ENCODE measurements around the gene FNTB. TPM values are rescaled to one million over a fixed set of nuclear protein-coding genes. Genes with fewer than 3 reads are reported as not detected.

The FNTB gene
- total RNA-seq, 1 experiment from 2014 or later, result 26.7 TPM

DNA sequence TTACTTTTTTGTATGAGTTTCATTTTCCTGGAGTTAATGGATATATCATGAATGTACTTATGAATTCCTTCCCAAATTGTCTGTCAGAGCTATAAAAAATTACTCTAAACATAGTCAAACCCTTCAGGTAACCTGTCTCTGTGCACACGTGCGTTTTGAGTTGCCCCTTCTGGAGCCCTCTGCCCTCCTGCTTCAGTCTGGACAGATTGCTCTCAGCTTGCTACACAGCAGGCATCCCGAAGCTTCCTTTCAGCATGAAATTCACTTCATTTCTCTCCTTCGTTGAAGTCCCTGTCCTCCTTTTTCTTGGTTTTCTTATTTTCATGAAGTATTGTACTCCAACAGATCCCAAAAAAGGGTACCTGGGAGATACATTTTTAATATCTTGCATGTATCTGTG lies 47.3 kb downstream of the FNTB start:
- Histone ChIP-seq H2AFZ (ENCODE audit: low read depth, low read length, poor library complexity, severe bottlenecking) (no peak overlapping the region), H3K4me2 (ENCODE audit: low read length) (no peak overlapping the region), H3K79me2 (ENCODE audit: insufficient read depth, low read length) (no peaks in the 10 kb centered on the region), H4K20me1 (ENCODE audit: insufficient read depth) (no peaks in the 10 kb centered on the region), H3K4me3 (replicated peaks in 1 of 2; ENCODE audit: low read depth in 1 of 2, low read length in 2 of 2) (no peak overlapping the region), H3K27me3 (ENCODE audit: insufficient read depth, low read length) (no peaks in the 10 kb centered on the region), H3K9me2 (ENCODE audit: insufficient read depth) (no peaks in the 10 kb centered on the region), H3K4me1 (ENCODE audit: control insufficient read depth in 1 of 2, insufficient read depth in 2 of 2, low read length in 2 of 2) (no peaks in the 10 kb centered on the region), H3K36me3 (ENCODE audit: control insufficient read depth in 1 of 2, insufficient read depth in 2 of 2, low read length in 2 of 2) (peaks cover 13 to 18% of the 10 kb centered on the region in 2 experiments; a peak in 3 of 4 replicates), H3K9me3 (ENCODE audit: control insufficient read depth in 1 of 2, insufficient read depth in 1 of 2, low read depth in 1 of 2, low read length in 2 of 2) (no peaks in the 10 kb centered on the region), H3K9ac (ENCODE audit: low read length) (no peak overlapping the region), H3K27ac (ENCODE audit: low read depth, low read length) (no peak overlapping the region)
- TF ChIP-seq SRF (IDR thresholded peaks at IDR 0.05; ENCODE audit: low read depth) (no peak), FOSL1 (IDR thresholded peaks at IDR 0.05; ENCODE audit: low read depth) (no peak), RAD21 (IDR thresholded peaks at IDR 0.05; ENCODE audit: low read depth) (no peak), YY1 (IDR thresholded peaks at IDR 0.05; ENCODE audit: extremely low read depth, insufficient replicate concordance, low read depth, low read length) (no peak), EZH2phosphoT487 (IDR thresholded peaks at IDR 0.05; ENCODE audit: borderline replicate concordance) (no peak), SIN3A (IDR thresholded peaks at IDR 0.05; ENCODE audit: low read depth) (no peak), ZFX (IDR thresholded peaks at IDR 0.05) (no peak), TCF7L2 (IDR thresholded peaks at IDR 0.05; ENCODE audit: borderline replicate concordance, extremely low read depth, insufficient read depth, insufficient read length) (no peak)
- TF ChIP-seq, protein P1, sequence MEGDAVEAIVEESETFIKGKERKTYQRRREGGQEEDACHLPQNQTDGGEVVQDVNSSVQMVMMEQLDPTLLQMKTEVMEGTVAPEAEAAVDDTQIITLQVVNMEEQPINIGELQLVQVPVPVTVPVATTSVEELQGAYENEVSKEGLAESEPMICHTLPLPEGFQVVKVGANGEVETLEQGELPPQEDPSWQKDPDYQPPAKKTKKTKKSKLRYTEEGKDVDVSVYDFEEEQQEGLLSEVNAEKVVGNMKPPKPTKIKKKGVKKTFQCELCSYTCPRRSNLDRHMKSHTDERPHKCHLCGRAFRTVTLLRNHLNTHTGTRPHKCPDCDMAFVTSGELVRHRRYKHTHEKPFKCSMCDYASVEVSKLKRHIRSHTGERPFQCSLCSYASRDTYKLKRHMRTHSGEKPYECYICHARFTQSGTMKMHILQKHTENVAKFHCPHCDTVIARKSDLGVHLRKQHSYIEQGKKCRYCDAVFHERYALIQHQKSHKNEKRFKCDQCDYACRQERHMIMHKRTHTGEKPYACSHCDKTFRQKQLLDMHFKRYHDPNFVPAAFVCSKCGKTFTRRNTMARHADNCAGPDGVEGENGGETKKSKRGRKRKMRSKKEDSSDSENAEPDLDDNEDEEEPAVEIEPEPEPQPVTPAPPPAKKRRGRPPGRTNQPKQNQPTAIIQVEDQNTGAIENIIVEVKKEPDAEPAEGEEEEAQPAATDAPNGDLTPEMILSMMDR (IDR thresholded peaks at IDR 0.05 in 2 of 3, conservative IDR thresholded peaks at IDR 0.05 in 1 of 3; ENCODE audit: borderline replicate concordance in 1 of 3, insufficient read depth in 1 of 3, low read depth in 2 of 3, low read length in 2 of 3), result no peak
- ChIA-PET CTCF (no interaction called here), RAD21 (ENCODE audit: low non-redundant PET in 1 of 2, low total read pairs in 2 of 2, uncharacterized antibody in 2 of 2, unreplicated experiment in 2 of 2) (no interaction called here), POLR2A (no interaction called here)
- BruUV-seq (replicated peaks), result no TSS peak
- DNase-seq (ENCODE audit: low read depth, low spot score) (no peak), ATAC-seq (no peak)
- intact Hi-C loops (cut with micrococcal nuclease), result no loop called here
